K562 (cell line): ENCODE data around the gene CEP192. TPM values are rescaled to one million over a fixed set of nuclear protein-coding genes. Genes with fewer than 3 reads are reported as not detected.
A peak's percentile ranks its signal among the peaks of the same experiment; 100 is the strongest.

ENCODE experiments used
- FIP1L1 ChIP-seq: fragments of 200-400 bp; formaldehyde crosslinking; IDR thresholded peaks from 2 replicates; pipeline ENCODE4 v1.6.1; 2018; ENCODE audit warnings: mild to moderate bottlenecking, low read depth, low read length; ENCODE audit not compliant: poor library complexity, severe bottlenecking
- GTF2A2 ChIP-seq: IDR thresholded peaks from 2 replicates; pipeline ENCODE4 v1.6.1; 2016; ENCODE audit warnings: mild to moderate bottlenecking, missing genetic modification characterization, missing compliant biosample characterization
- IRF2 ChIP-seq: sonication (generic); formaldehyde crosslinking; IDR thresholded peaks from 2 replicates; pipeline ENCODE4 v1.8.1; 2022; ENCODE audit warnings: mild to moderate bottlenecking, missing genetic modification reagents
- KAT2B ChIP-seq: IDR thresholded peaks from one replicate; pipeline ENCODE4 v1.6.1; 2012; ENCODE audit warnings: low read depth, mild to moderate bottlenecking, control low read depth, inconsistent platforms, low read length, moderate library complexity
- MYBL2 ChIP-seq, 2 experiments: fragments of 450-650 bp in 1 of 2; sonication (generic) in 1 of 2; formaldehyde crosslinking in 1 of 2; IDR thresholded peaks; 2 replicates each; pipeline versions ENCODE4 v1.6.1 to v1.8.1; 2017 to 2022; ENCODE audit warnings: borderline replicate concordance in 1 of 2, inconsistent platforms in 1 of 2, low read depth in 1 of 2, mild to moderate bottlenecking in 1 of 2, missing genetic modification reagents in 1 of 2, moderate library complexity in 1 of 2
- MYC ChIP-seq, 2 experiments: fragments of 250-450 bp in 1 of 2; sonication (Bioruptor Pico) in 1 of 2; IDR thresholded peaks; 2 replicates each; pipeline versions ENCODE4 v1.5.1 to v1.6.1; 2012 to 2021; ENCODE audit warnings: low read depth in 2 of 2, borderline replicate concordance in 1 of 2, improper control_type of control experiment in 1 of 2, low read length in 1 of 2, mild to moderate bottlenecking in 1 of 2, moderate library complexity in 1 of 2
- NR0B1 ChIP-seq: fragments of 450-650 bp; IDR thresholded peaks from one replicate; pipeline ENCODE4 v1.6.1; 2018; ENCODE audit warnings: mild to moderate bottlenecking, moderate library complexity; ENCODE audit not compliant: partially characterized antibody
- POLR2A ChIP-seq: fragments of 450-650 bp; conservative IDR thresholded peaks from 2 replicates; pipeline ENCODE4 v1.6.1; 2016
- REST ChIP-seq, 2 experiments: fragments of 450-650 bp; formaldehyde crosslinking in 1 of 2; IDR thresholded peaks; 2 replicates each; pipeline versions ENCODE4 v1.4.0 to v1.6.1; 2014 to 2020; ENCODE audit warnings: mild to moderate bottlenecking in 2 of 2, borderline replicate concordance in 1 of 2, low read depth in 1 of 2
- SPI1 ChIP-seq: IDR thresholded peaks from 2 replicates; pipeline ENCODE4 v1.6.1; 2011; ENCODE audit warnings: low read depth, low read length, control low read depth, borderline replicate concordance
- SRF ChIP-seq, 2 experiments: fragments of 250-450, 450-650 bp in 1 of 2; sonication (Bioruptor Pico) in 1 of 2; sonication (generic) in 1 of 2; formaldehyde crosslinking; IDR thresholded peaks; 2 replicates each; pipeline versions ENCODE4 v1.5.0 to v1.5.1; 2020 to 2022; ENCODE audit warnings: mild to moderate bottlenecking in 1 of 2, missing genetic modification reagents in 1 of 2
- TBL1XR1 ChIP-seq, 2 experiments: IDR thresholded peaks; 2 replicates each; pipeline ENCODE4 v1.6.1; 2012; ENCODE audit warnings: improper control_type of control experiment in 2 of 2, low read length in 2 of 2, mild to moderate bottlenecking in 1 of 2
- TRIM24 ChIP-seq, 2 experiments: fragments of 450-650 bp; IDR thresholded peaks; 2 replicates each; pipeline ENCODE4 v1.6.1; 2016
- polyA plus RNA-seq, 8 experiments: library from polyadenylated mRNA; depleted of rRNA in 4 of 8; stranded (reverse) in 5 of 8; unstranded in 3 of 8; fragments of >200 nt; fragmentation: Nextera tagmentation in 2 of 8; fragmentation: Illumina TruSeq in 1 of 8; extraction: Ambion mirVana in 2 of 8; extraction: Trizol in 1 of 8; gene quantifications; 2 replicates each; pipeline versions ENCODE4 v1.2.1 to v1.2.3, GENCODE V29; 2011 to 2014; ENCODE audit warnings: inconsistent platforms in 1 of 8, missing spikeins in 1 of 8
- total RNA-seq, 7 experiments: library from RNA; depleted of rRNA in 6 of 7; stranded (reverse); fragments of >200 nt in 6 of 7; fragmentation: Illumina TruSeq in 2 of 7; extraction: Trizol in 2 of 7; gene quantifications; 2 replicates each; pipeline versions ENCODE4 v1.2.1 to v1.2.3, GENCODE V29; 2011 to 2021; ENCODE audit warnings: low replicate concordance in 1 of 7
- TF ChIP-seq, protein P1 (sequence below): fragments of 200-400 bp; formaldehyde crosslinking; IDR thresholded peaks from 2 replicates; pipeline ENCODE4 v1.6.1; 2017; ENCODE audit warnings: mild to moderate bottlenecking, low read depth, low read length, moderate library complexity

The CEP192 gene
- total and polyA plus RNA-seq, 9 of the 15 experiments (the other 6 are each of a cell fraction or from before 2014, with no cell fraction given), result 14.4 to 54.4 (median 35.8) TPM

- TF ChIP-seq REST (IDR thresholded peaks at IDR 0.05; ENCODE audit: borderline replicate concordance) (0 out of 2 replicates have a peak, but pooled peaks have one; percentile 14), REST (CRISPR knock-in tag; IDR thresholded peaks at IDR 0.05; ENCODE audit: low read depth) (no peak; the same call in 1 of the 2 replicates), POLR2A (peak; percentile 97), KAT2B (no peak), GTF2A2 (tag) (no peak), IRF2 (CRISPR knock-in tag) (no peak), SPI1 (peak; percentile 20; the same call in 1 of the 2 replicates), TBL1XR1 (IDR thresholded peaks at IDR 0.05; ENCODE audit: low read length in 2 of 2) (no peak), MYC (IDR thresholded peaks at IDR 0.05; ENCODE audit: low read depth, low read length) (peak; percentile 73), MYC (CRISPR knock-in tag; IDR thresholded peaks at IDR 0.05; ENCODE audit: borderline replicate concordance, low read depth) (no peak), FIP1L1 (peak; percentile 85), TRIM24 (IDR thresholded peaks at IDR 0.05) (no peak), MYBL2 (IDR thresholded peaks at IDR 0.05; ENCODE audit: low read depth) (peak; percentile 95), MYBL2 (CRISPR knock-in tag; IDR thresholded peaks at IDR 0.05; ENCODE audit: borderline replicate concordance) (no peak), NR0B1 (no peak), SRF (CRISPR knock-in tag; IDR thresholded peaks at IDR 0.05) (no peak; a peak in 1 of 4 replicates)
- TF ChIP-seq, protein P1, sequence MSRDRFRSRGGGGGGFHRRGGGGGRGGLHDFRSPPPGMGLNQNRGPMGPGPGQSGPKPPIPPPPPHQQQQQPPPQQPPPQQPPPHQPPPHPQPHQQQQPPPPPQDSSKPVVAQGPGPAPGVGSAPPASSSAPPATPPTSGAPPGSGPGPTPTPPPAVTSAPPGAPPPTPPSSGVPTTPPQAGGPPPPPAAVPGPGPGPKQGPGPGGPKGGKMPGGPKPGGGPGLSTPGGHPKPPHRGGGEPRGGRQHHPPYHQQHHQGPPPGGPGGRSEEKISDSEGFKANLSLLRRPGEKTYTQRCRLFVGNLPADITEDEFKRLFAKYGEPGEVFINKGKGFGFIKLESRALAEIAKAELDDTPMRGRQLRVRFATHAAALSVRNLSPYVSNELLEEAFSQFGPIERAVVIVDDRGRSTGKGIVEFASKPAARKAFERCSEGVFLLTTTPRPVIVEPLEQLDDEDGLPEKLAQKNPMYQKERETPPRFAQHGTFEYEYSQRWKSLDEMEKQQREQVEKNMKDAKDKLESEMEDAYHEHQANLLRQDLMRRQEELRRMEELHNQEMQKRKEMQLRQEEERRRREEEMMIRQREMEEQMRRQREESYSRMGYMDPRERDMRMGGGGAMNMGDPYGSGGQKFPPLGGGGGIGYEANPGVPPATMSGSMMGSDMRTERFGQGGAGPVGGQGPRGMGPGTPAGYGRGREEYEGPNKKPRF, result no peak
These were observed at the start of gene CEP192 (continued) for GRCh38 chr18:12990967-12991820.
